Measurements from ENCODE around the gene TBC1D10B.

The TBC1D10B gene

DNA sequence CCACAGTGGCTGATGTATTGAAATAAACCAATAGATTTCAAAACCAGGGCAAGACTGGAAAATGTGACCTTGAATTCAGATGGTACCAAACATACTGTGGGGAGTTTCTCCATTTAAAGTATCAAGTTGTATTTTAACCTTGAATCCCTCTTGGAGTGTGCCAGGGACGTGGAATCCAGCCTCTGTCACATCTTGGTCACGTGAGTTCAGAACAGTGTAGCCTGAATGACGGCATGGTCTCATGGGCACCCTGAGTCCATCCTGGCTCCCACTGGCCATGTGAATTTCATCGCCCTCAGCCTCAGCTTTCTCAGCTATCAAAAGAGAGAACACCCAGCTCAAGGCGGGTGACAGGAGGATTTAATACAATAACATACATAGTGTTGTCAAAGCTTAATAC, 43.9 kb upstream of the TBC1D10B start:
- POLR2A ChIA-PET: interaction anchor here (0.5 to 1.6 kb wide), 2 partner anchors 72 to 196 kb away, joined by 3 read pairs; partner anchors contain the start of gene ZNF689
- Histone ChIP-seq H3K27ac (ENCODE audit: extremely low read depth, low read depth, low read length) (no peak overlapping the region), H3K4me1 (ENCODE audit: control insufficient read depth, insufficient read depth, low read length) (peaks cover 12% of the 10 kb centered on the region), H3K36me3 (ENCODE audit: control insufficient read depth in 2 of 2, insufficient read depth in 1 of 2, low read length in 2 of 2) (peaks cover 21 to 83% of the 10 kb centered on the region in 2 experiments; a peak in 2 of 3 replicates), H3K4me3 (ENCODE audit: low read depth, low read length) (no peak overlapping the region), H3K9me3 (ENCODE audit: control insufficient read depth, insufficient read depth, low read depth, low read length) (no peaks in the 10 kb centered on the region)
- TF ChIP-seq, protein P1, sequence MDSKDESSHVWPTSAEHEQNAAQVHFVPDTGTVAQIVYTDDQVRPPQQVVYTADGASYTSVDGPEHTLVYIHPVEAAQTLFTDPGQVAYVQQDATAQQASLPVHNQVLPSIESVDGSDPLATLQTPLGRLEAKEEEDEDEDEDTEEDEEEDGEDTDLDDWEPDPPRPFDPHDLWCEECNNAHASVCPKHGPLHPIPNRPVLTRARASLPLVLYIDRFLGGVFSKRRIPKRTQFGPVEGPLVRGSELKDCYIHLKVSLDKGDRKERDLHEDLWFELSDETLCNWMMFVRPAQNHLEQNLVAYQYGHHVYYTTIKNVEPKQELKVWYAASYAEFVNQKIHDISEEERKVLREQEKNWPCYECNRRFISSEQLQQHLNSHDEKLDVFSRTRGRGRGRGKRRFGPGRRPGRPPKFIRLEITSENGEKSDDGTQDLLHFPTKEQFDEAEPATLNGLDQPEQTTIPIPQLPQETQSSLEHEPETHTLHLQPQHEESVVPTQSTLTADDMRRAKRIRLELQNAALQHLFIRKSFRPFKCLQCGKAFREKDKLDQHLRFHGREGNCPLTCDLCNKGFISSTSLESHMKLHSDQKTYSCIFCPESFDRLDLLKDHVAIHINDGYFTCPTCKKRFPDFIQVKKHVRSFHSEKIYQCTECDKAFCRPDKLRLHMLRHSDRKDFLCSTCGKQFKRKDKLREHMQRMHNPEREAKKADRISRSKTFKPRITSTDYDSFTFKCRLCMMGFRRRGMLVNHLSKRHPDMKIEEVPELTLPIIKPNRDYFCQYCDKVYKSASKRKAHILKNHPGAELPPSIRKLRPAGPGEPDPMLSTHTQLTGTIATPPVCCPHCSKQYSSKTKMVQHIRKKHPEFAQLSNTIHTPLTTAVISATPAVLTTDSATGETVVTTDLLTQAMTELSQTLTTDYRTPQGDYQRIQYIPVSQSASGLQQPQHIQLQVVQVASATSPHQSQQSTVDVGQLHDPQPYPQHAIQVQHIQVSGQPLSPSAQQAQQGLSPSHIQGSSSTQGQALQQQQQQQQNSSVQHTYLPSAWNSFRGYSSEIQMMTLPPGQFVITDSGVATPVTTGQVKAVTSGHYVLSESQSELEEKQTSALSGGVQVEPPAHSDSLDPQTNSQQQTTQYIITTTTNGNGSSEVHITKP (tag by site-specific recombination; IDR thresholded peaks at IDR 0.05): peak; percentile 52
- TF ChIP-seq SALL2 (tag by site-specific recombination; IDR thresholded peaks at IDR 0.05; ENCODE audit: borderline replicate concordance): no peak
- CTCF ChIA-PET: interaction anchor here (0.6 to 1.1 kb wide), 5 partner anchors 16 to 270 kb away, joined by 3 to 5 read pairs (median 3); partner anchors contain the start of gene DCTPP1

DNA sequence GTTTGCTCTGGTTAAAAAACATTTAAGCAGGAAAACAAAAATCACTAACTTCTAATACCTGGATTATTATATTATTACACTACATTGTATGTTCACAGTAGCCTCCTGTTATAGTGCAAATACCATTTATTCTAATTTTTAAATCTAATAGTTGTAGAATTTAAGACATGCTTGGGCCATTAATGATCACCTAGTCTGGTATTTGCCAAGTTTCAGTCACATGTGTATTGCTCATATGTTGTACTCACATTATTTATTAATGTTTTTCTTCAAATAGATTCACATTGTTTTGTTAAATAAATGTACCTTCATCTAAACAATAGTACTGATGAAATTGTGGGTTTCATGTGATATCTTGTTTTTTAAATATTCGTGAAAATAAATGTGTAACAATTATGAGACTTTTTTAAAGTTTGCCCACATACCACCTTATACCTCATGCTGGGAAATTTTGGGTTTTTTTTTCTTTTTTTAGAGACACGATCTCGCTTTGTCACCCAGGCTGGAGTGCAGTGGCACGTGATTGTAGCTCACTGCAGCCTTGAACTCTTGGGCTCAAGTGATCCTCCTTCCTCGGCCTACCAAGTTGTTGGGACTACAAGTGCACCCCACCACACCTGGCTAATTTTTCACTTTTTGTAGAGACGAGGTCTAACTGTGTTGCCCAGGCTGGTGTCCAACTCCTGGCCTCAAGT, 43.0 kb upstream of the TBC1D10B start:
- no peak for TF ChIP-seq ZNF510 (tag by site-specific recombination; IDR thresholded peaks at IDR 0.05; ENCODE audit: insufficient replicate concordance)
- no peak for TF ChIP-seq SCRT1 (tag by site-specific recombination; IDR thresholded peaks at IDR 0.05; ENCODE audit: borderline replicate concordance)
- 0 out of 2 replicates have a peak, but pooled peaks have one; percentile 14 for TF ChIP-seq ZNF664 (tag by site-specific recombination; IDR thresholded peaks at IDR 0.05)
- POLR2A ChIA-PET: no interaction called here
- CTCF ChIA-PET: interaction anchor here (0.6 to 1.0 kb wide), 3 partner anchors 194 to 401 kb away, joined by 3 read pairs; no protein-coding TSS in a partner anchor

DNA sequence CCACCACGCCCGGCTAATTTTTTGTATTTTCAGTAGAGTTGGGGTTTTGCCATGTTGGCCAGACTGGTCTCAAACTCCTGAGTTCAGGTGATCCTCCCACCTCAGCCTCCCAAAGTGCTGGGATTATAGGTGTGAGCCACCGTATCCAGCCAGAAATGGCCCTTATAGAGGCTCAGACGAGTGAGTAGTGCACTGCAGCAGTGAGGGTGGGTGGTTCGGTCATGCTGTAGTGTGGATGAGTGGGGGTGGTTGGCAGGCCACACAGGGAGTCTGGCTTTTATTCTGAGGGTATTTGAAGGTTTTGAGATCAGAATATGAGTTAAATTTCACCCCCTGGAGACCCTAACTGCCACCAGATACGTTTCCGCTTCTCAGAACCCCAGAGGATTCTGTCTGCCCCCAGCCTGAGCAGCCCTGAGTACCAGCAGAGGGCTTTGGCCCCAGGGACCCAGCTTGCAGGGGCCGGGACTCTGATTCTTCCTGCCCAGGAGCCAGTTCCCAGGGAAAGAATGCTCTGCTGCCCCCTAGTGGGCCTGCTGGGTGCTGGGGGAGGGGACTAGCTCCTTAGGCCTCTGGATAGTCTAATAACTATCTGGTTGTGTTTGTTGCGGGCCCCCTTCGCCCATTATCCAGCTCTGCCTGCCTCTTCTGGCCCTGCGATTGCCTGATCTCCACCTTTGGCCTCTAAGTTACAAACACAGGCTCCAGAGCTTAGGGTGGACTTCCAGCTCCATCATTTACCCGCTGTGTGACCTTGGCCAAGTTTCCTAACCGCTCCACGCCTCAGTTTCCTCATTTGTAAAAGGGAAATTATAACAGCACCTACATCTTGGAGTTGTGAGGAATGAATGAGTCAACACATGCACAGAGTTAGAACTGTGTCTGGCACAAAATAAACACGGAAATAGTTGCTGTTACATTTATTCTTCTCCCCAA, 39.1 kb upstream of the TBC1D10B start:
- H3K27ac ChIP-seq (ENCODE audit: extremely low read depth, low read depth, low read length): no peak overlapping the region
- POLR2A ChIA-PET: interaction anchor here (0.6 to 5.9 kb wide), 21 partner anchors 8 to 344 kb away, joined by 3 to 64 read pairs (median 4); partner anchors contain the start of genes ALDOA, CD2BP2, DCTPP1 and PRR14
- no peaks in the 10 kb centered on the region for H3K9me3 ChIP-seq (ENCODE audit: control insufficient read depth, insufficient read depth, low read depth, low read length)
- peaks cover 5% of the 10 kb centered on the region; the same call in 1 of the 2 replicates for H3K4me1 ChIP-seq (ENCODE audit: control insufficient read depth, insufficient read depth, low read length)
- peaks cover 14 to 52% of the 10 kb centered on the region in 2 experiments; a peak in 2 of 3 replicates for H3K36me3 ChIP-seq (ENCODE audit: control insufficient read depth in 2 of 2, insufficient read depth in 1 of 2, low read length in 2 of 2)
- no peak overlapping the region for H3K4me3 ChIP-seq (ENCODE audit: low read depth, low read length)
- CTCF ChIA-PET: interaction anchor here (0.6 to 2.9 kb wide), 57 partner anchors 9 to 692 kb away, joined by 3 to 27 read pairs (median 4); partner anchors contain the start of genes CD2BP2, CORO1A, DCTPP1 and MYL11
- no peak for TF ChIP-seq ZNF624 (tag by site-specific recombination; IDR thresholded peaks at IDR 0.05)
- 0 out of 2 replicates have a peak, but pooled peaks have one; percentile 22 for TF ChIP-seq ZNF600 (tag by site-specific recombination; IDR thresholded peaks at IDR 0.05)
- TF ChIP-seq, protein P2, sequence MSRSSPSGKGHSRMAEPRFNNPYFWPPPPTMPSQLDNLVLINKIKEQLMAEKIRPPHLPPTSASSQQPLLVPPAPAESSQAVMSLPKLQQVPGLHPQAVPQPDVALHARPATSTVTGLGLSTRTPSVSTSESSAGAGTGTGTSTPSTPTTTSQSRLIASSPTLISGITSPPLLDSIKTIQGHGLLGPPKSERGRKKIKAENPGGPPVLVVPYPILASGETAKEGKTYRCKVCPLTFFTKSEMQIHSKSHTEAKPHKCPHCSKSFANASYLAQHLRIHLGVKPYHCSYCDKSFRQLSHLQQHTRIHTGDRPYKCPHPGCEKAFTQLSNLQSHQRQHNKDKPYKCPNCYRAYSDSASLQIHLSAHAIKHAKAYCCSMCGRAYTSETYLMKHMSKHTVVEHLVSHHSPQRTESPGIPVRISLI (tag by site-specific recombination; IDR thresholded peaks at IDR 0.05): no peak
- no peak for TF ChIP-seq ZNF792 (tag by site-specific recombination; IDR thresholded peaks at IDR 0.05)
- no peak for TF ChIP-seq ZNF48 (tag by site-specific recombination; IDR thresholded peaks at IDR 0.05)
- TF ChIP-seq, protein P3, sequence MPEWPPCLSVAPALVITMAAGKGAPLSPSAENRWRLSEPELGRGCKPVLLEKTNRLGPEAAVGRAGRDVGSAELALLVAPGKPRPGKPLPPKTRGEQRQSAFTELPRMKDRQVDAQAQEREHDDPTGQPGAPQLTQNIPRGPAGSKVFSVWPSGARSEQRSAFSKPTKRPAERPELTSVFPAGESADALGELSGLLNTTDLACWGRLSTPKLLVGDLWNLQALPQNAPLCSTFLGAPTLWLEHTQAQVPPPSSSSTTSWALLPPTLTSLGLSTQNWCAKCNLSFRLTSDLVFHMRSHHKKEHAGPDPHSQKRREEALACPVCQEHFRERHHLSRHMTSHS (tag by site-specific recombination; IDR thresholded peaks at IDR 0.05): no peak
- TF ChIP-seq ZBTB8A (tag by site-specific recombination; IDR thresholded peaks at IDR 0.05): peak; percentile 74
- TF ChIP-seq, protein P4, sequence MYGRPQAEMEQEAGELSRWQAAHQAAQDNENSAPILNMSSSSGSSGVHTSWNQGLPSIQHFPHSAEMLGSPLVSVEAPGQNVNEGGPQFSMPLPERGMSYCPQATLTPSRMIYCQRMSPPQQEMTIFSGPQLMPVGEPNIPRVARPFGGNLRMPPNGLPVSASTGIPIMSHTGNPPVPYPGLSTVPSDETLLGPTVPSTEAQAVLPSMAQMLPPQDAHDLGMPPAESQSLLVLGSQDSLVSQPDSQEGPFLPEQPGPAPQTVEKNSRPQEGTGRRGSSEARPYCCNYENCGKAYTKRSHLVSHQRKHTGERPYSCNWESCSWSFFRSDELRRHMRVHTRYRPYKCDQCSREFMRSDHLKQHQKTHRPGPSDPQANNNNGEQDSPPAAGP (tag by site-specific recombination; IDR thresholded peaks at IDR 0.05): peak; percentile 56; the same call in 1 of the 2 replicates
- TF ChIP-seq, protein P1 (tag by site-specific recombination; IDR thresholded peaks at IDR 0.05): peak; percentile 32; the same call in 1 of the 2 replicates
- TF ChIP-seq BCL11B (tag by site-specific recombination; IDR thresholded peaks at IDR 0.05; ENCODE audit: low read depth): no peak
- no peak for TF ChIP-seq ZSCAN16 (tag by site-specific recombination; IDR thresholded peaks at IDR 0.05)

More for the DNA sequence above, 43.0 kb upstream of the TBC1D10B start:
- peaks cover 17 to 80% of the 10 kb centered on the region in 2 experiments; a peak in 2 of 3 replicates for H3K36me3 ChIP-seq (ENCODE audit: control insufficient read depth in 2 of 2, insufficient read depth in 1 of 2, low read length in 2 of 2)
- no peaks in the 10 kb centered on the region for H3K9me3 ChIP-seq (ENCODE audit: control insufficient read depth, insufficient read depth, low read depth, low read length)
- H3K4me3 ChIP-seq (ENCODE audit: low read depth, low read length): no peak overlapping the region
- no peak overlapping the region for H3K27ac ChIP-seq (ENCODE audit: extremely low read depth, low read depth, low read length)
- H3K4me1 ChIP-seq (ENCODE audit: control insufficient read depth, insufficient read depth, low read length): peaks cover 10% of the 10 kb centered on the region
